ENCODE measurements around the gene PNLDC1. TPM values are rescaled to one million over a fixed set of nuclear protein-coding genes. Genes with fewer than 3 reads are reported as not detected.

PNLDC1 gene
- total and polyA plus RNA-seq, 9 of the 15 experiments (the other 6 are each of a cell fraction or from before 2014, with no cell fraction given): 0.12 TPM; not detected in 8

DNA sequence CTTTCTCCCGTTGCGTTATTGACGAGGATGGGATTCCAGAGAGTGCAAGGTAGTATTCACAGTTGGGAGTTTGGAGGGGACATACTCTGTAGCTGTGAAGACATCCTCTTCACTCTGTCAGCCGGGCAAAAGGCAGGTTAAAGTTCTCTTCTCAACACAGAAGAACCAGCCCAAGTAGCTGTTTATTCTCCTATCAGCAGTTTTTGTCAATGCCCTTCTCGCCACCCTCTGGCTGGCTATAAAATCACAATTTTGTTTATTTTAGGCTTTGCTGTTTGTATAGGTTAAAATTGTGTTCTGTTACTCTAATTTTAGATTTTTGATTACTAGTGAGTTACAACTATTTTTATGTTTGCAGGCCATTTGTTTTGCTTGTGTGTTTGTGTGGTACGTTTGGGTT is 52.8 kb downstream of the PNLDC1 start (continued):
- no peak for TF ChIP-seq FOXP4 (CRISPR knock-in tag; IDR thresholded peaks at IDR 0.05; ENCODE audit: borderline replicate concordance)
- TF ChIP-seq RAD21 (CRISPR knock-in tag; conservative IDR thresholded peaks at IDR 0.05 in 1 of 2, IDR thresholded peaks at IDR 0.05 in 1 of 2): peak; percentile 66 to 76
- TF ChIP-seq ZEB2 (IDR thresholded peaks at IDR 0.05): no peak
- TF ChIP-seq HLTF (IDR thresholded peaks at IDR 0.05): no peak
- no peak for TF ChIP-seq GATAD2A (IDR thresholded peaks at IDR 0.05)
- no peak for TF ChIP-seq ZBTB5 (IDR thresholded peaks at IDR 0.05)
- TF ChIP-seq C11orf30 (IDR thresholded peaks at IDR 0.05; ENCODE audit: low read depth): peak; percentile 83
- TF ChIP-seq ERF (CRISPR knock-in tag; IDR thresholded peaks at IDR 0.05): no peak
- TF ChIP-seq ZNF583 (CRISPR knock-in tag; IDR thresholded peaks at IDR 0.05): no peak
- TF ChIP-seq REST (IDR thresholded peaks at IDR 0.05; ENCODE audit: borderline replicate concordance): peak; percentile 66; the same call in 1 of the 2 replicates
- no peak for TF ChIP-seq REST (CRISPR knock-in tag; IDR thresholded peaks at IDR 0.05; ENCODE audit: low read depth)
- TF ChIP-seq ZNF277 (CRISPR knock-in tag; IDR thresholded peaks at IDR 0.05; ENCODE audit: borderline replicate concordance): no peak
- TF ChIP-seq XRCC3 (IDR thresholded peaks at IDR 0.05): no peak
- TF ChIP-seq FOXJ3 (CRISPR knock-in tag; IDR thresholded peaks at IDR 0.05): no peak
- TF ChIP-seq ZNF347 (CRISPR knock-in tag; IDR thresholded peaks at IDR 0.05; ENCODE audit: low read depth): no peak
- TF ChIP-seq ETS2 (tag; IDR thresholded peaks at IDR 0.05; ENCODE audit: borderline replicate concordance, poor library complexity, severe bottlenecking): no peak
- TF ChIP-seq PCBP1 (IDR thresholded peaks at IDR 0.05; ENCODE audit: low read depth, low read length, poor library complexity, severe bottlenecking): no peak
